Endodermal cell (in vitro differentiated cells): ENCODE results near the gene PCDHA10. TPM values are rescaled to one million over a fixed set of nuclear protein-coding genes. Genes with fewer than 3 reads are reported as not detected.
"Not testable (repeated sequence)": the region's sequence is repeated elsewhere in the genome, so short reads cannot be mapped to it uniquely, and the experiment has no call there.

Experiments used
- DNase-seq: peaks from one replicate; pipeline ENCODE4 v3.0.0-alpha.2; 2017
- H3K27ac ChIP-seq: 2 replicates; pipeline ENCODE4 v1.5.1; 2013; ENCODE audit warnings: mild to moderate bottlenecking, low read depth, low read length, moderate library complexity
- H3K27me3 ChIP-seq: 2 replicates; pipeline ENCODE4 v1.6.1; 2013; ENCODE audit warnings: mild to moderate bottlenecking, low read length, moderate library complexity; ENCODE audit not compliant: insufficient read depth, control insufficient read depth, poor library complexity, severe bottlenecking
- H3K36me3 ChIP-seq: 2 replicates; pipeline ENCODE4 v1.7.0; 2013; ENCODE audit warnings: mild to moderate bottlenecking, low read length, moderate library complexity; ENCODE audit not compliant: control insufficient read depth, insufficient read depth
- H3K4me1 ChIP-seq: one replicate; pipeline ENCODE4 v1.7.0; 2013; ENCODE audit warnings: low read length; ENCODE audit not compliant: control insufficient read depth, insufficient read depth
- H3K4me3 ChIP-seq: 2 replicates; pipeline ENCODE4 v1.5.1; 2013; ENCODE audit warnings: mild to moderate bottlenecking, low read length, moderate library complexity
- H3K9ac ChIP-seq: 2 replicates; pipeline ENCODE4 v1.6.1; 2013; ENCODE audit warnings: mild to moderate bottlenecking, low read length, moderate library complexity; ENCODE audit not compliant: poor library complexity, severe bottlenecking; ENCODE audit errors: extremely low read depth
- H3K9me3 ChIP-seq: 2 replicates; pipeline ENCODE4 v1.6.1; 2013; ENCODE audit warnings: mild to moderate bottlenecking, low read length, moderate library complexity; ENCODE audit not compliant: control insufficient read depth
- H3K27ac Mint-ChIP-seq: 2 replicates; pipeline ENCODE4 v1.8.0; 2020; ENCODE audit warnings: mixed read lengths
- H3K27me3 Mint-ChIP-seq: 2 replicates; pipeline ENCODE4 v1.8.0; 2021; ENCODE audit warnings: mild to moderate bottlenecking, mixed read lengths; ENCODE audit not compliant: insufficient read depth
- H3K36me3 Mint-ChIP-seq: 2 replicates; pipeline ENCODE4 v1.8.0; 2020; ENCODE audit warnings: low read depth, mixed read lengths
- H3K4me1 Mint-ChIP-seq: 2 replicates; pipeline ENCODE4 v1.8.0; 2020; ENCODE audit warnings: mixed read lengths
- H3K4me3 Mint-ChIP-seq: 2 replicates; pipeline ENCODE4 v1.8.0; 2020; ENCODE audit warnings: mild to moderate bottlenecking, moderate library complexity, mixed read lengths
- H3K9me3 Mint-ChIP-seq: 2 replicates; pipeline ENCODE4 v1.8.0; 2020; ENCODE audit warnings: mild to moderate bottlenecking, mixed read lengths
- CTCF ChIP-seq: fragments of 200-600 bp; sonication (generic); conservative IDR thresholded peaks from 2 replicates; pipeline ENCODE4 v1.5.0; 2021; ENCODE audit warnings: antibody characterized with exemption, mild to moderate bottlenecking
- WGBS, 2 experiments: methylation state at CpG; one replicate each; pipeline versions ENCODE4 v1.1.5 to v1.1.7; 2013; ENCODE audit warnings: missing lambda C conversion rate in 2 of 2, mixed read lengths in 1 of 2; ENCODE audit not compliant: insufficient coverage in 1 of 2, insufficient read length in 1 of 2; 5-methylcytosine and 5-hydroxymethylcytosine counted together
- long read RNA-seq, 4 experiments: library from polyadenylated mRNA in 2 of 4; library from RNA in 1 of 4; library from capped mRNA in 1 of 4; stranded (forward) in 3 of 4; unstranded in 1 of 4; transcript quantifications; one replicate each; pipeline ENCODE4 v2.0.0, GENCODE V29; 2020 to 2021; ENCODE audit warnings: inconsistent platforms in 1 of 4
- polyA plus RNA-seq, 2 experiments: library from polyadenylated mRNA; stranded (reverse); fragments of 50-300 nt; gene quantifications; one replicate each; pipeline ENCODE4 v1.2.3, GENCODE V29; 2013
- total RNA-seq, 2 donors: library from RNA; stranded (reverse); fragmentation: NEBNext Ultra II Directional in 1 of 2; extraction: Animal tissue kit (Norgen Biotek cat#: 25700) in 1 of 2; gene quantifications; 2 replicates in 1 of 2; 3 replicates in 1 of 2; pipeline ENCODE4 v1.2.1, GENCODE V29; 2021

PCDHA10 gene
- total RNA-seq, result 10 to 100 TPM; 10.2 to 17.7 TPM
- 0.82 TPM for polyA plus RNA-seq (2013, experiment 1 of 2)
- 1.4 TPM for polyA plus RNA-seq (2013, experiment 2 of 2)
- long read RNA-seq, experiment 1, full-length matches to known transcripts, result 2 of 2 reads
- long read RNA-seq, experiment 1, partial matches to known transcripts, result 0 of 2 reads
- long read RNA-seq, experiment 1, other reads (novel, unspliced or antisense), result 0 of 2 reads
- long read RNA-seq, experiment 2, full-length matches to known transcripts, result 2 of 3 reads
- long read RNA-seq, experiment 2, partial matches to known transcripts, result 0 of 3 reads
- long read RNA-seq, experiment 2, other reads (novel, unspliced or antisense), result 1 of 3 reads
- long read RNA-seq, experiment 3, full-length matches to known transcripts, result 28 of 28 reads
- long read RNA-seq, experiment 3, partial matches to known transcripts, result 0 of 28 reads
- long read RNA-seq, experiment 3, other reads (novel, unspliced or antisense), result 0 of 28 reads
- long read RNA-seq, experiment 4, full-length matches to known transcripts, result 1 of 1 reads
- long read RNA-seq, experiment 4, partial matches to known transcripts, result 0 of 1 reads
- long read RNA-seq, experiment 4, other reads (novel, unspliced or antisense), result 0 of 1 reads

GRCh38 chr5:140855772-140856674, at the start of gene PCDHA10:
Gene PCDHA10, plus strand, starts transcription at chr5:140855897. Its CDS starts 152 bp downstream, at chr5:140856049.
- no peak within 1 kb of the TSS for H3K4me3 ChIP-seq
- H3K9ac ChIP-seq, result no peak within 1 kb of the TSS
- H3K4me1 Mint-ChIP-seq, result peaks cover 6% of the 10 kb centered on the region
- 90 to 91% methylated on average over 27 to 44 of the region's 44 CpGs for WGBS, 2 experiments
- H3K36me3 Mint-ChIP-seq, result peaks cover 28% of the 10 kb centered on the region
- H3K4me1 ChIP-seq, result no peaks in the 10 kb centered on the region
- DNase-seq, result peak; percentile 82
- no peaks in the 10 kb centered on the region for H3K36me3 ChIP-seq
- peaks cover 23% of the 10 kb centered on the region for H3K9me3 Mint-ChIP-seq
- peaks cover 5% of the 10 kb centered on the region for H3K9me3 ChIP-seq
- H3K27me3 ChIP-seq, result no peaks in the 10 kb centered on the region
- H3K27ac Mint-ChIP-seq, result peak within 1 kb of the TSS; percentile 98
- peak; percentile 80 for TF ChIP-seq CTCF
- no peaks in the 10 kb centered on the region for H3K27me3 Mint-ChIP-seq
- H3K27ac ChIP-seq, result no peak within 1 kb of the TSS
- peak within 1 kb of the TSS; percentile 96 for H3K4me3 Mint-ChIP-seq

- H3K36me3 Mint-ChIP-seq, result peaks cover 23% of the 10 kb centered on the region
- H3K4me1 Mint-ChIP-seq, result no peaks in the 10 kb centered on the region
- no peaks in the 10 kb centered on the region for H3K27me3 Mint-ChIP-seq
Measured at GRCh38 chr5:140806834-140807775, 48.6 kb upstream of the PCDHA10 start, which contains the start of gene PCDHA4. Gene PCDHA4, plus strand, starts transcription at chr5:140807068.

GRCh38 chr5:140808241-140808888, 47.3 kb upstream of the PCDHA10 start:
- H3K4me1 ChIP-seq, H3K9me3 ChIP-seq, H3K27ac Mint-ChIP-seq, H3K27ac ChIP-seq, H3K9ac ChIP-seq, H3K27me3 ChIP-seq, H3K4me1 Mint-ChIP-seq, H3K9me3 Mint-ChIP-seq, H3K36me3 ChIP-seq, H3K4me3 ChIP-seq, H3K27me3 Mint-ChIP-seq: not testable (repeated sequence)
- H3K4me3 Mint-ChIP-seq, result peak overlapping the region; percentile 89
- peak; percentile 39 for DNase-seq
- peaks cover 12% of the 10 kb centered on the region for H3K36me3 Mint-ChIP-seq
- 96 to 97% methylated on average over 44 to 62 of the region's 62 CpGs for WGBS, 2 experiments

More at GRCh38 chr5:140806834-140807775, 48.6 kb upstream of the PCDHA10 start, which contains the start of gene PCDHA4:
- peaks cover under 1% of the 10 kb centered on the region for H3K9me3 Mint-ChIP-seq
- TF ChIP-seq CTCF, result peak; percentile 85
- peak; percentile 95 for DNase-seq
- Histone ChIP-seq H3K27me3 (no peaks in the 10 kb centered on the region), H3K9me3 (peaks cover under 1% of the 10 kb centered on the region), H3K36me3 (no peaks in the 10 kb centered on the region), H3K4me3 (peak within 1 kb of the TSS; percentile 82), H3K27ac (peak within 1 kb of the TSS; percentile 88), H3K9ac (peak within 1 kb of the TSS; percentile 57), H3K4me1 (no peaks in the 10 kb centered on the region)
- 21 to 52% methylated on average over 24 to 47 of the region's 47 CpGs for WGBS, 2 experiments
- peak within 1 kb of the TSS; percentile 89 for H3K4me3 Mint-ChIP-seq
- H3K27ac Mint-ChIP-seq, result peak within 1 kb of the TSS; percentile 92
